Measurements from ENCODE around the gene AFF3.

AFF3 gene

GRCh38 chr2:99722476-99722875 lies 419.9 kb downstream of the AFF3 start:
- Histone ChIP-seq H3K9ac (ENCODE audit: low read length) (no peak overlapping the region), H3K4me3 (ENCODE audit: low read length) (no peak overlapping the region), H3K79me2 (ENCODE audit: low read length) (no peaks in the 10 kb centered on the region), H3K4me2 (ENCODE audit: low read depth, low read length) (no peak overlapping the region), H4K20me1 (ENCODE audit: insufficient read depth, low read length) (no peaks in the 10 kb centered on the region), H3K36me3 (replicated peaks; ENCODE audit: insufficient read depth, low read length) (no peaks in the 10 kb centered on the region), H2AFZ (ENCODE audit: low read length) (no peak overlapping the region), H3K9me3 (replicated peaks; ENCODE audit: insufficient read depth, low read length) (no peaks in the 10 kb centered on the region), H3F3A (ENCODE audit: insufficient read depth, low read length) (no peaks in the 10 kb centered on the region), H3K9me2 (replicated peaks; ENCODE audit: insufficient read depth, low read length) (no peaks in the 10 kb centered on the region), H3K4me1 (ENCODE audit: low read length) (no peaks in the 10 kb centered on the region), H3K27ac (ENCODE audit: low read length) (no peak overlapping the region), H3K27me3 (replicated peaks; ENCODE audit: insufficient read depth, low read length) (no peaks in the 10 kb centered on the region)
- TF ChIP-seq EZH2phosphoT487 (IDR thresholded peaks at IDR 0.05; ENCODE audit: low read length) (no peak), CTCF (IDR thresholded peaks at IDR 0.05; ENCODE audit: low read length) (no peak), EZH2 (optimal IDR thresholded peaks at IDR 0.05; ENCODE audit: low read depth, low read length) (no peak)
- DNase-seq, result no peak

GRCh38 chr2:99719102-99719501 lies 423.3 kb downstream of the AFF3 start:
- H3K4me3 ChIP-seq (ENCODE audit: low read length), result no peak overlapping the region
- TF ChIP-seq EZH2phosphoT487 (IDR thresholded peaks at IDR 0.05; ENCODE audit: low read length) (no peak), CTCF (IDR thresholded peaks at IDR 0.05; ENCODE audit: low read length) (no peak)
- no peaks in the 10 kb centered on the region for H3K9me2 ChIP-seq (replicated peaks; ENCODE audit: insufficient read depth, low read length)
- no peak overlapping the region for H3K27ac ChIP-seq (ENCODE audit: low read length)
- no peaks in the 10 kb centered on the region for H3K9me3 ChIP-seq (replicated peaks; ENCODE audit: insufficient read depth, low read length)
- no peaks in the 10 kb centered on the region for H3K4me1 ChIP-seq (ENCODE audit: low read length)
- H3K9ac ChIP-seq (ENCODE audit: low read length), result no peak overlapping the region
- H3K4me2 ChIP-seq (ENCODE audit: low read depth, low read length), result no peak overlapping the region
- no peaks in the 10 kb centered on the region for H3K79me2 ChIP-seq (ENCODE audit: low read length)
- no peaks in the 10 kb centered on the region for H4K20me1 ChIP-seq (ENCODE audit: insufficient read depth, low read length)
- no peaks in the 10 kb centered on the region for H3F3A ChIP-seq (ENCODE audit: insufficient read depth, low read length)
- no peak overlapping the region for H2AFZ ChIP-seq (ENCODE audit: low read length)
- no peaks in the 10 kb centered on the region for H3K36me3 ChIP-seq (replicated peaks; ENCODE audit: insufficient read depth, low read length)
- DNase-seq, result no peak
- H3K27me3 ChIP-seq (replicated peaks; ENCODE audit: insufficient read depth, low read length), result no peaks in the 10 kb centered on the region

GRCh38 chr2:99715956-99716355 lies 426.4 kb downstream of the AFF3 start:
- Histone ChIP-seq H3K4me1 (ENCODE audit: low read length) (no peaks in the 10 kb centered on the region), H3K79me2 (ENCODE audit: low read length) (no peaks in the 10 kb centered on the region), H3F3A (ENCODE audit: insufficient read depth, low read length) (no peaks in the 10 kb centered on the region), H3K9me2 (replicated peaks; ENCODE audit: insufficient read depth, low read length) (no peaks in the 10 kb centered on the region), H3K36me3 (replicated peaks; ENCODE audit: insufficient read depth, low read length) (no peaks in the 10 kb centered on the region), H3K9me3 (replicated peaks; ENCODE audit: insufficient read depth, low read length) (no peaks in the 10 kb centered on the region), H3K4me3 (ENCODE audit: low read length) (no peak overlapping the region), H3K4me2 (ENCODE audit: low read depth, low read length) (no peak overlapping the region), H4K20me1 (ENCODE audit: insufficient read depth, low read length) (no peaks in the 10 kb centered on the region), H3K27ac (ENCODE audit: low read length) (no peak overlapping the region), H3K27me3 (replicated peaks; ENCODE audit: insufficient read depth, low read length) (no peaks in the 10 kb centered on the region), H2AFZ (ENCODE audit: low read length) (no peak overlapping the region), H3K9ac (ENCODE audit: low read length) (no peak overlapping the region)
- DNase-seq, result no peak
- TF ChIP-seq EZH2phosphoT487 (IDR thresholded peaks at IDR 0.05; ENCODE audit: low read length) (no peak), CTCF (IDR thresholded peaks at IDR 0.05; ENCODE audit: low read length) (no peak), EZH2 (optimal IDR thresholded peaks at IDR 0.05; ENCODE audit: low read depth, low read length) (no peak)
